ENCODE results near the gene KLRC3.
"Not testable (repeated sequence)": the region's sequence is repeated elsewhere in the genome, so short reads cannot be mapped to it uniquely, and the experiment has no call there.

KLRC3 gene

GRCh38 chr12:10420334-10420733 is at the start of gene KLRC3:
KLRC3 (minus strand) TSS chr12:10420595; CDS start chr12:10420550, 45 bp downstream.
- DNase-seq (ENCODE audit: low read depth, low spot score): not testable (repeated sequence)

GRCh38 chr12:10469701-10470100 is 49.3 kb upstream of the KLRC3 start:
- DNase-seq (ENCODE audit: low read depth, low spot score): no peak

- no peak for DNase-seq (ENCODE audit: low read depth, low spot score)
Observed at GRCh38 chr12:10466311-10466710, 45.9 kb upstream of the KLRC3 start.

- DNase-seq (ENCODE audit: low read depth, low spot score): peak; percentile 75
Observed at GRCh38 chr12:10457760-10458159, 37.4 kb upstream of the KLRC3 start.

GRCh38 chr12:10456856-10457255 is 36.5 kb upstream of the KLRC3 start:
- no peak for DNase-seq (ENCODE audit: low read depth, low spot score)

- no peak for DNase-seq (ENCODE audit: low read depth, low spot score)
Observed at GRCh38 chr12:10455766-10456165, 35.4 kb upstream of the KLRC3 start.

- no peak for DNase-seq (ENCODE audit: low read depth, low spot score)
Observed at GRCh38 chr12:10454531-10454930, 34.1 kb upstream of the KLRC3 start.

GRCh38 chr12:10453156-10453555 is 32.8 kb upstream of the KLRC3 start, which contains the start of gene KLRC1:
KLRC1 (minus strand) TSS chr12:10453377; CDS start chr12:10451156, 2,221 bp downstream.
- no peak for DNase-seq (ENCODE audit: low read depth, low spot score)

GRCh38 chr12:10448236-10448635 is 27.8 kb upstream of the KLRC3 start:
- no peak for DNase-seq (ENCODE audit: low read depth, low spot score)

- not testable (repeated sequence) for DNase-seq (ENCODE audit: low read depth, low spot score)
Observed at GRCh38 chr12:10446052-10446451, 25.7 kb upstream of the KLRC3 start.

GRCh38 chr12:10441144-10441543 is 20.7 kb upstream of the KLRC3 start:
- not testable (repeated sequence) for DNase-seq (ENCODE audit: low read depth, low spot score)

- DNase-seq (ENCODE audit: low read depth, low spot score): not testable (repeated sequence)
Observed at GRCh38 chr12:10439608-10440274, 19.3 kb upstream of the KLRC3 start.

- not testable (repeated sequence) for DNase-seq (ENCODE audit: low read depth, low spot score)
Observed at GRCh38 chr12:10437601-10438000, 17.2 kb upstream of the KLRC3 start.

- not testable (repeated sequence) for DNase-seq (ENCODE audit: low read depth, low spot score)
Observed at GRCh38 chr12:10435816-10436215, 15.4 kb upstream of the KLRC3 start, which contains the start of gene KLRC2. KLRC2 (minus strand) TSS chr12:10436010; CDS start chr12:10435986, 24 bp downstream.

GRCh38 chr12:10430623-10431022 is 10.2 kb upstream of the KLRC3 start:
- DNase-seq (ENCODE audit: low read depth, low spot score): not testable (repeated sequence)

- DNase-seq (ENCODE audit: low read depth, low spot score): not testable (repeated sequence)
Observed at GRCh38 chr12:10425938-10426337, 5.5 kb upstream of the KLRC3 start.

GRCh38 chr12:10424260-10424899 is 4.0 kb upstream of the KLRC3 start:
- not testable (repeated sequence) for DNase-seq (ENCODE audit: low read depth, low spot score)

GRCh38 chr12:10422159-10422558 is 1.8 kb upstream of the KLRC3 start:
- DNase-seq (ENCODE audit: low read depth, low spot score): not testable (repeated sequence)

- no peak for DNase-seq (ENCODE audit: low read depth, low spot score)
Observed at GRCh38 chr12:10409392-10409791, 11.0 kb downstream of the KLRC3 start, which contains the start of gene KLRC4. KLRC4 (minus strand) TSS chr12:10409757; CDS start chr12:10409575, 182 bp downstream.

GRCh38 chr12:10408842-10409241 is 11.6 kb downstream of the KLRC3 start:
- DNase-seq (ENCODE audit: low read depth, low spot score): no peak

- DNase-seq (ENCODE audit: low read depth, low spot score): no peak
Observed at GRCh38 chr12:10406725-10407124, 13.7 kb downstream of the KLRC3 start.

GRCh38 chr12:10405294-10405693 is 15.1 kb downstream of the KLRC3 start:
- no peak for DNase-seq (ENCODE audit: low read depth, low spot score)

GRCh38 chr12:10404798-10405197 is 15.6 kb downstream of the KLRC3 start:
- DNase-seq (ENCODE audit: low read depth, low spot score): no peak
